Ascending aorta (tissue), 2 donors: ENCODE measurements around the gene UGT3A2. TPM values are rescaled to one million over a fixed set of nuclear protein-coding genes. Genes with fewer than 3 reads are reported as not detected.

ENCODE experiments used
- DNase-seq, 2 donors: peaks; one replicate each; pipeline ENCODE4 v3.0.0-alpha.2; 2019; ENCODE audit warnings: low spot score in 2 of 2
- H3K27ac ChIP-seq, 2 donors: fragments of 200-600 bp; sonication (generic); one replicate each; pipeline ENCODE4 v1.5.1; 2016 to 2017; ENCODE audit warnings: mild to moderate bottlenecking in 1 of 2
- H3K27me3 ChIP-seq: fragments of 200-600 bp; sonication (generic); one replicate; pipeline ENCODE4 v1.5.1; 2017
- H3K36me3 ChIP-seq, 2 donors: fragments of 200-600 bp; sonication (generic); one replicate each; pipeline ENCODE4 v1.5.1; 2016
- H3K4me1 ChIP-seq, 2 donors: fragments of 200-600 bp; sonication (generic); one replicate each; pipeline ENCODE4 v1.5.1; 2016 to 2017; ENCODE audit warnings: mild to moderate bottlenecking in 1 of 2
- H3K4me3 ChIP-seq, 2 donors: fragments of 200-600 bp; sonication (generic); one replicate each; pipeline ENCODE4 v1.5.1; 2016 to 2017; ENCODE audit warnings: mild to moderate bottlenecking in 1 of 2
- H3K9me3 ChIP-seq, 2 donors: fragments of 200-600 bp; sonication (generic); one replicate each; pipeline ENCODE4 v1.5.1; 2016
- intact Hi-C: fragments of 100-400 bp; cut with DNase I; formaldehyde crosslinking; loops from one replicate; pipeline ENCODE4 v1.15.1; 2023
- total RNA-seq: library from RNA; depleted of rRNA; stranded (reverse); fragments of >200 nt; gene quantifications from one replicate; pipeline ENCODE4 v1.1.0, GENCODE V29; 2016
- TF ChIP-seq, protein P1 (sequence below), 3 experiments: fragments of 200-600 bp in 2 of 3; fragments of 450-650 bp in 1 of 3; sonication (generic) in 2 of 3; IDR thresholded peaks; one replicate each; pipeline ENCODE4 v1.5.1; 2016 to 2019; ENCODE audit warnings: antibody characterized with exemption in 3 of 3, mild to moderate bottlenecking in 1 of 3, moderate library complexity in 1 of 3

Gene UGT3A2, protein sequence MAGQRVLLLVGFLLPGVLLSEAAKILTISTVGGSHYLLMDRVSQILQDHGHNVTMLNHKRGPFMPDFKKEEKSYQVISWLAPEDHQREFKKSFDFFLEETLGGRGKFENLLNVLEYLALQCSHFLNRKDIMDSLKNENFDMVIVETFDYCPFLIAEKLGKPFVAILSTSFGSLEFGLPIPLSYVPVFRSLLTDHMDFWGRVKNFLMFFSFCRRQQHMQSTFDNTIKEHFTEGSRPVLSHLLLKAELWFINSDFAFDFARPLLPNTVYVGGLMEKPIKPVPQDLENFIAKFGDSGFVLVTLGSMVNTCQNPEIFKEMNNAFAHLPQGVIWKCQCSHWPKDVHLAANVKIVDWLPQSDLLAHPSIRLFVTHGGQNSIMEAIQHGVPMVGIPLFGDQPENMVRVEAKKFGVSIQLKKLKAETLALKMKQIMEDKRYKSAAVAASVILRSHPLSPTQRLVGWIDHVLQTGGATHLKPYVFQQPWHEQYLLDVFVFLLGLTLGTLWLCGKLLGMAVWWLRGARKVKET
- not detected for total RNA-seq

DNA sequence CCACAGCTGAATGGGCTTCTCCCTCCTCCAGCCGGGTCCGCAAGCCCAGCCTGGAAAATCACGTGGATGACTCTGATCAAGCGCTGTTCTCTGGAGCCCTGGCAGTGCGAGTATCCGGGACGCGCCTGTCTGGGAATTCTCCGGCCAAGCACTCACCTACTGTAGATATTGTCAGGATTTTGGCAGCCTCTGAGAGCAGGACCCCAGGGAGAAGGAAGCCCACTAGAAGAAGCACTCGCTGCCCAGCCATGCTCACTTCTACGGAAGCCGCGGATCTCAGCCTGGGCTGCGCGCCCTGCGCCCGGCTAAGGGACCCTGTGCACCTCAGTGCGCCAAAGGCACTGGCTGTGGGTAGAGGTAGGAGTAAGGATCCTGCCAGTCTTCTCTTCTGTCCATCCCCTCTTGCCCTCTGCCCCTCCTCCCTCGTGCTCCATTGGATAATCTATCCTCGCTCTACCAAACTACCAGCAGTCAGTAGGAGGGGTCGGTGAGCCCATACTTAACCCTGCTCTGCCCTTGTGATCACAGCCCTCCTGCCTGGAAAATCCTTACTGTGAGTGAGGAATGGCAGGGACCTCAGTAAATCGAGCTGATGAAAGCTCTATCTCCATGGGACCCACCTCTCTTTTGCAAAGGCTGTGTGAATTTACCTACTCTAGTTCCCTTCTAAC, at the start of gene UGT3A2:
UGT3A2 (minus strand) TSS at position 343 of the 671 bp plus-strand sequence; CDS start at position 250, 93 bp downstream.
- H3K27me3 ChIP-seq: no peaks in the 10 kb centered on the region
- DNase-seq: no peak
- no peaks in the 10 kb centered on the region for H3K9me3 ChIP-seq
- intact Hi-C loops: no loop called here
- H3K36me3 ChIP-seq: no peaks in the 10 kb centered on the region
- H3K4me3 ChIP-seq: no peak within 1 kb of the TSS
- no peaks in the 10 kb centered on the region for H3K4me1 ChIP-seq
- TF ChIP-seq, protein P1, sequence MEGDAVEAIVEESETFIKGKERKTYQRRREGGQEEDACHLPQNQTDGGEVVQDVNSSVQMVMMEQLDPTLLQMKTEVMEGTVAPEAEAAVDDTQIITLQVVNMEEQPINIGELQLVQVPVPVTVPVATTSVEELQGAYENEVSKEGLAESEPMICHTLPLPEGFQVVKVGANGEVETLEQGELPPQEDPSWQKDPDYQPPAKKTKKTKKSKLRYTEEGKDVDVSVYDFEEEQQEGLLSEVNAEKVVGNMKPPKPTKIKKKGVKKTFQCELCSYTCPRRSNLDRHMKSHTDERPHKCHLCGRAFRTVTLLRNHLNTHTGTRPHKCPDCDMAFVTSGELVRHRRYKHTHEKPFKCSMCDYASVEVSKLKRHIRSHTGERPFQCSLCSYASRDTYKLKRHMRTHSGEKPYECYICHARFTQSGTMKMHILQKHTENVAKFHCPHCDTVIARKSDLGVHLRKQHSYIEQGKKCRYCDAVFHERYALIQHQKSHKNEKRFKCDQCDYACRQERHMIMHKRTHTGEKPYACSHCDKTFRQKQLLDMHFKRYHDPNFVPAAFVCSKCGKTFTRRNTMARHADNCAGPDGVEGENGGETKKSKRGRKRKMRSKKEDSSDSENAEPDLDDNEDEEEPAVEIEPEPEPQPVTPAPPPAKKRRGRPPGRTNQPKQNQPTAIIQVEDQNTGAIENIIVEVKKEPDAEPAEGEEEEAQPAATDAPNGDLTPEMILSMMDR (IDR thresholded peaks at IDR 0.05): no peak
- no peak within 1 kb of the TSS for H3K27ac ChIP-seq

DNA sequence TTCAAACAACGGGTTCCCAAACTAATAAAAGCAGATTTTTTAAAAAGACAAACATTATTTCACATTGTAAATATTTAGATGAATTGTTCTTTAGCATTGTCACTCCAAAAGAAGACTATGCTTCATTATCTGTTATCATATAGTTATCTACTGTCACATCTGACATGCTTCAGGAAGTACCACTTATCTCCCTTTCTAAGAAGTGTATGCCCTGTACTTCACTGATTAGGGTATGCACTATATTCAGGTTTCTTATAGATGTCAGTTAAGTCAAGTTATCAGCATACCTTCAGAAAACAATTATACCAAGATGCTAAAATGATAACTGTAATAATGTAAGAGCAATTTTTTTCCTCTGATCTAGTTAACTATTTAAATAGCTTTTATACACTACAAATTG, 44.6 kb upstream of the UGT3A2 start:
- no peaks in the 10 kb centered on the region for H3K4me1 ChIP-seq
- H3K9me3 ChIP-seq: no peaks in the 10 kb centered on the region
- H3K27ac ChIP-seq: no peak overlapping the region
- TF ChIP-seq, protein P1 (IDR thresholded peaks at IDR 0.05): no peak
- H3K4me3 ChIP-seq: no peak overlapping the region
- no peak for DNase-seq
- H3K27me3 ChIP-seq: no peaks in the 10 kb centered on the region
- peaks cover 31 to 64% of the 10 kb centered on the region in 2 donors for H3K36me3 ChIP-seq
- intact Hi-C loops: no loop called here

DNA sequence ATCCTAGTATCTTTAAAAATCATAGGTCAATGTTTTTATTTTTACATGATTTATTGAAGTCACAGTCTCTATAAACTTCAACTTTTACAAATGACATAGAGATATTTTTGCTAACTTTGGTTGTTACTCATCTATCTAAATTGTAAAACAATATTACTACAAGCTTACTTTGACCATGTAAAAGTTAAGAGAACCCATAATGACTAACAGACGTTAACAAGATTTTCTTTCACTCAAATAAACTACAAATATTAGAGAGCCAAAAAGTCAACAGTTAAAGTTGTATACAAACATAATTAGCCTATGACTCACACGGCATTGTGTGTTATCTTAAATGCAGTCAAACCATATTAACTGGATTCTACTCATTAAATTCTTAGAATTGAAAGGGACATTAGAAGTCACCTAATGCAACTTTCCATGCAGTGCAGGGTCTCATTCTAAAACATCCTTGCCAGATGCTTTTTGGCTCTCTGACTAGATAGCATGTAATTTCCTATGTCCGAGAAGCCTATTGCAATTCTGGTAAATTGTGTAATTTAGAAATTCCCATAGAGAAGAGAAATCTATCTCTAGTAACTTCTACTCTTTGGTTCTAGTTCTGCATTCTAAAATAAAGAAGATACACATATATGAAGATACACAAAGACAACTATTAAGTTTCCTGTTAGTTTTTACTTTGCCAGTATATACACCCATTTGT, 42.2 kb upstream of the UGT3A2 start:
- no peaks in the 10 kb centered on the region for H3K27me3 ChIP-seq
- H3K36me3 ChIP-seq: peaks cover 34 to 65% of the 10 kb centered on the region in 2 donors
- no peaks in the 10 kb centered on the region for H3K4me1 ChIP-seq
- no peaks in the 10 kb centered on the region for H3K9me3 ChIP-seq
- H3K4me3 ChIP-seq: no peak overlapping the region
- DNase-seq: no peak
- H3K27ac ChIP-seq: no peak overlapping the region
- intact Hi-C loops: no loop called here
- TF ChIP-seq, protein P1 (IDR thresholded peaks at IDR 0.05): no peak

DNA sequence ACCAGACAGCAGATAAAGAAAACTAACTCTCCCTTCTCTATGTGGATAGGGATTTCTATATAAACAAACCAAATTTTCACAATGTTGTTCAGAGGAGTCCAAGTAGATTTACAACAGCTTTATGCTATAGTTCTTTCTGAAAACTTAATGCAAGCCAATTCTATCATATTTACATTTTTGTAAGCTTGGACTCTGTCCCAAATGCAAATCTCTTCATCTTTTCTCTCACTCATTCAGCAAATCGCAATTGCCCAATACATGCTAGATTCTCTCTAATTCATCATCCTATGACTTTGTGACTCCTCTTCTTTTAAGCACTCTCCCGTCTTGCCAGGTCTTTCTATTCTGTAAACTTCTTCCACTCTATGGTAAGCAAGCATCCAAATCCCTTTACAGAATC, 39.1 kb upstream of the UGT3A2 start:
- no peaks in the 10 kb centered on the region for H3K4me1 ChIP-seq
- peaks cover 27 to 64% of the 10 kb centered on the region in 2 donors for H3K36me3 ChIP-seq
- no peaks in the 10 kb centered on the region for H3K27me3 ChIP-seq
- TF ChIP-seq, protein P1 (IDR thresholded peaks at IDR 0.05): no peak
- H3K9me3 ChIP-seq: no peaks in the 10 kb centered on the region
- H3K4me3 ChIP-seq: no peak overlapping the region
- no peak overlapping the region for H3K27ac ChIP-seq
- intact Hi-C loops: no loop called here
- DNase-seq: no peak

DNA sequence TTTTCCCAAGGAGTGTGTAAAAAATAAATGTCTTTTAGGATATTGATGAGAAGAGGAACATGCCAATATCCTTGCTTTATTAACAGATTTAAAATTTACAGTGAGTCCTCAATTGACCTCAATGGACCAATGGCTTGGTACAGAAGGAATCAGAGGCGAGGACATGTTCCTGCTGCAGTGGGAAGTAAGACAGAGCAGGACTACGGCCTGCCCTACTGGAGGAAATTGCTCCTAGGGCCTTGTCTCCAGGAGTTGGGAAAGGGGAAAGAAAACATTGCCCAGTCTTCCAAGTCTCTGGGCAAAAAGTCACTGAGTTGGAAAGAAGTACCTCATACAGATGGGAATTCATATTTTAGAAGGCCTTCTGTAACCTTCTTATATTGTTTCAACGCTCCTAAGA, 33.1 kb upstream of the UGT3A2 start:
- Histone ChIP-seq H3K9me3 (no peaks in the 10 kb centered on the region), H3K36me3 (peaks cover 1 to 13% of the 10 kb centered on the region in 2 donors), H3K4me3 (no peak overlapping the region), H3K4me1 (no peaks in the 10 kb centered on the region), H3K27me3 (no peaks in the 10 kb centered on the region), H3K27ac (no peak overlapping the region)
- no peak for DNase-seq
- TF ChIP-seq, protein P1 (IDR thresholded peaks at IDR 0.05): no peak
- intact Hi-C loops: no loop called here
